ENCODE results near the gene SEPSECS. TPM values are rescaled to one million over a fixed set of nuclear protein-coding genes. Genes with fewer than 3 reads are reported as not detected.

The SEPSECS gene
- 5.3 and 6.0 TPM in 2 replicates for total RNA-seq
- 2.9 TPM for polyA plus RNA-seq (2012)

- DNase-seq (ENCODE audit: low read depth) = peak; percentile 98
Measured at GRCh38 chr4:25159837-25160713, at the start of gene SEPSECS. SEPSECS (minus strand) TSS chr4:25160449; CDS start chr4:25160369, 80 bp downstream.

GRCh38 chr4:25209702-25210101 is 49.5 kb upstream of the SEPSECS start:
- DNase-seq (ENCODE audit: low read depth) = no peak

- DNase-seq (ENCODE audit: low read depth) = no peak
Measured at GRCh38 chr4:25207997-25208396, 47.7 kb upstream of the SEPSECS start.

- DNase-seq (ENCODE audit: low read depth) = no peak
Measured at GRCh38 chr4:25198713-25199112, 38.5 kb upstream of the SEPSECS start.

DNA sequence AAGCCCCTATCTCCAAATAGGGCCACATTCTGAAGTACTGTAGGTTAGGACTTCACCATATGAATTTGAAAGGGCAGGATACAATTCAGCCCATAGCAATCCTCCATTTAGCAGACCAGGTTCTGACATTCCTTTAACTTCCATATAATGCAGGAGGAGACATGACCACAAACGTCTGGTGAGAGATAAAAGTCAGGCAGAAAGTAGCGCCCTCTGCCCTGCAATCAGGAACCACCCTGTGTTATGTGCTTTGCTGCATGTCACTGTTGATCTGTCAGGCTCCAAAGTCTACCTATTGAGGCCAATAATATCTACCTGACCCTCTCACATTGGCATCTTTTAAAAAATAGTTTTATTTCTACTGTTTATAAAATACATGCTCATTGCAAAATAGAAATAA is 30.2 kb upstream of the SEPSECS start:
- no peak for DNase-seq (ENCODE audit: low read depth)

DNA sequence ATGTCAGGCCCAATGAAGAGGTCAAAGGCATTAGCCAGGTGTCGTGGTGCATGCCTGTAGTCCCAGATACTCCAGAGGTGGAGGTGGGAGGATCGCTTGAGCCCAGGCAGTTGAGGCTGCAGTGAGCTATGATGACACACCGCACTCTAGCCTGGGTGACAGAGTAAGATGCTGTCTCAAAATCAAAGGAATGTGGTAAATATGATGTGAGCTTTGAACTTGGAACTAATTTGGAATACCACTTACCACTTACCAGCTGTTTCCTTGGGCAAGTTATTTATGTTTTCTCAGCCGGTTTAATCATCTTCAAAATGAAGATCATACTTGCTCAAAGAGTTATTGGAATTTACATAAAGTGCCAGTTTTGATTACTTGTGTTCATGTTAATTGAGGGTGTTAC is 23.8 kb upstream of the SEPSECS start:
- peak; percentile 20 for DNase-seq (ENCODE audit: low read depth)

GRCh38 chr4:25182937-25183336 is 22.7 kb upstream of the SEPSECS start:
- DNase-seq (ENCODE audit: low read depth) = peak; percentile 35

GRCh38 chr4:25180524-25181131 is 20.4 kb upstream of the SEPSECS start:
- peak; percentile 40 for DNase-seq (ENCODE audit: low read depth)

DNA sequence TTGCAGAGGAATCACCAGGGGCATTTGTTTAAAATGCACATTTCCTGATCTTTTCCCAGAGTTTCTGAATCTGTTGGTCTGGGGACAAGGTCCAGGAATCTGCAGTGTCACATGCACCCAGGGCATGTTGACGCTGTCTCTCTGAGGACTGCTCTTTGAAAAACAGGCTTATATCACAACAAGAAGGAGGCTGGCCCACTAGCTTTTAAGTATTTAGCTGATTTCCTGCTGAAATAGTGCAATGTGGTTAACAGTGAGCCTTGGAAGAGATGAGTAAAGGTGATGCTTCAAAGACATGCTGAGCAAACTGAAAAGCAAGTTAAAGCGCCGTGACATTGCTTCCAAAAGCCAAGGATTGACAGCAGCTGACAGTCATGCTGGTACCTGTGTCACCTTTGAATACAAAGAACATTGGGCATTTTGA is 18.6 kb upstream of the SEPSECS start:
- no peak for DNase-seq (ENCODE audit: low read depth)

- DNase-seq (ENCODE audit: low read depth) = no peak
Measured at GRCh38 chr4:25177147-25177546, 16.9 kb upstream of the SEPSECS start.

DNA sequence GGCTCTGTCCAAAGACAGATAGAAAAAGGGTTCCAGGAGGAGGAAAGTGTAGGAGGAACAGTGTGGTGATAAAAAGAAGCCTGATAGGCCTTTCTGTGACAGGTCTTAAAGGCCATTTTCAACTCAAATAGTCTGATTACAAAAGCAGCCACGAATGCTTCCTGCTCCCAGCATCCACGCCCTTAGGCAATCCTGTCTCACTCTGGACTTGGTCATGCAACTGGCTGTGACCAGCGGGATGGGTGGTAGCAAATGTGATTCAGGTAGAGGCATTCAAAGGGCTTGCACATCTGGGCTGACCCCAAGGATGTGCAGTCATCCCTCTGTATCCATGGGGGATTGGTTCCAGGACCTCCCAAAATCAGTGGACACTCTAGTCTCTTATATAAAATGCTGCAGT is 14.4 kb upstream of the SEPSECS start:
- DNase-seq (ENCODE audit: low read depth) = no peak

GRCh38 chr4:25172961-25173915 is 13.0 kb upstream of the SEPSECS start:
- DNase-seq (ENCODE audit: low read depth) = peak; percentile 94

GRCh38 chr4:25171201-25171865 is 11.1 kb upstream of the SEPSECS start:
- DNase-seq (ENCODE audit: low read depth) = no peak

DNA sequence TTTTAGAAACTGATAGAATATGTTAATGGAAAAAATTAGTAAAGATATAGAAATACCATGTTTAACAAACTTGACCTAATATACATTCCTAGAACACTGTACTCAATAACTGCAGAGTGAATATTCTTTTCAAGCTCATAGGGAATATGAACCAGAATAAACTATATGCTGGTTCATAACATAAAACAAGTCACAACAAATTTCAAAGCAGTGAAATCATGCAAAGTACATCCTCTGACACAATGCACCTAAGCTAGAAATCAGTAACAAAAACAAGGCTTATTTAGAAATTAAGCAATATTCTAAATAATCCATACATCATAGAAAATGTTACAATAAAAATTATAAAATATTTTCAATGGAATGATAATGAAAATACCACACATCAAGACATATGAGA is 9.2 kb upstream of the SEPSECS start:
- DNase-seq (ENCODE audit: low read depth) = no peak

DNA sequence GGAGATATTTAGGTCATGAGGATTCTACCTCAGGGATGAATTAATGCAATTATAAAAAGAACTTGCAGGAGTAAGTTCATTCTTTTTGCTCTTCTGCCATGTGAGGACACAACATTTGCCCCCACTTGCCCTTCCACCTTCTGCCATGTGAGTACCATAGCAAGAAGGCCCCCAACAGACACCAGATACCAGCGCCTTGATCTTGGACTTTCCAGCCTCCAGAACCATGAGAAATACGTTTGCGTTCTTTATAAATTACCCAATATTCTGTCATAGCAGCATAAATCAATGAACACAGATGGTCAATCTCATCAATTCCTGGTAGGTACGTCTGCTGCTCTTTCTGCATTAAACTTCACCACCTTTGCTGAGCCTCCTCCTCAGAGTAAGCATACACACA is 5.7 kb upstream of the SEPSECS start:
- DNase-seq (ENCODE audit: low read depth) = no peak

GRCh38 chr4:25163196-25163595 is 2.9 kb upstream of the SEPSECS start:
- DNase-seq (ENCODE audit: low read depth) = no peak

DNA sequence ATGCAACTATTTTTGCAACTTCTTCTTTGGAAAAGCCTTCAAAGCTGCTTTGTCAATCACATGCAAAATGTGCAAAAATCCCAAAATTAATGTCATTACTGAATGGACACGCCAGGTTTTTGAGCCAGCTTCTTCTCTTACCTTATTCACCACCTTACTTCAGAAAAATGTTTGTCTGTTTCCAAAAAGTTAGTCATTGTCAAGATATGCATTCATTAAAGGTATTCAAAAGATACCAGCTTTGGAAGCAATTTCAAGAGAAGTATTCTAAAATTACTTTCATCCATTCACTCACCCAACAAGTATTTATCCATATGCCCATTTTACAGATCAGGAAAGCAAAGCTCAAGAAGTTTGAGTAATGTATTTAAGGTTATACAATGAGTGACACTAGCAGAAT is 2.3 kb upstream of the SEPSECS start:
- no peak for DNase-seq (ENCODE audit: low read depth)

DNA sequence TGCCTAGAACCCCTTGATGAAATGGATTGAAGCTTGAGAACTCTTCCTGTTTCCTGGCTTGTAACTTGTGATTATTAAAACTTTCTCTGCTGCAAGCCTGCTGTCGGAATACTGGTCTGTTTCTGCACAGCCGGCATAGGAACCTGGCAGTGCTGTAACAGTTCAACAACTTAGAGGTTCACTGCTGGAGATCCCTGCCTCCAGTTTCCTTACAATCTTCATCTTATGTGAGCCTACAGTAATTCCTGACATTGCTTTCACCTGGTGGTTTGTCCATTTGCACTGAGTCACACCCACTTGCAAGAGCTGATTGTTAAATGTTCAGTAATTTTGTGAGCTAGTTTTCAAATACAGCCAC is 1.3 kb upstream of the SEPSECS start:
- peak; percentile 11 for DNase-seq (ENCODE audit: low read depth)

- DNase-seq (ENCODE audit: low read depth) = no peak
Measured at GRCh38 chr4:25160714-25161592, 704 bp upstream of the SEPSECS start.

DNA sequence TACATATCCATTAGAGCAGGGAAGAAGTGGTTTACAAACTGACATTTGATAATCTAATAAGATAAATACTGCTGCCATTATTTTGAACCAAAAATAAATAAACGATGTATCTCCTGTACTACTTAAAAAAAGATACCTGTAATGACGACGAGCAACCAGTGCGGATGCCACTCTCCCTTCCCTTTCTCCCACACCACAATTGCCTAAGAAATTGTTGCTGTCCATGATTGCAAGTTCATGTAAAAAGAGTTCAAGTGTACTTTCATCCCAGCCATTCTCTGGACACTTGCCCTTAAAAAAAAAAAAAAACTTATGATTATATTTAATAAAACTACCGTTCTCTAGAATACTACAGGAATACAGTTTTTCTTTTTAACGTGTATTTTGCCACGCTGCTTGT is 1.4 kb downstream of the SEPSECS start:
- DNase-seq (ENCODE audit: low read depth) = no peak

Measured in myocyte (in vitro differentiated cells).